HG02623 (cell line): ENCODE measurements around the gene COL28A1.
A peak's percentile ranks its signal among the peaks of the same experiment; 100 is the strongest.

Experiments used
- ATAC-seq: cut with Tn5 transposase; IDR thresholded peaks from one replicate; pipeline ENCODE4 v1.9.1; 2021; ENCODE audit warnings: moderate library complexity; ENCODE audit not compliant: unreplicated experiment

Gene COL28A1

GRCh38 chr7:7344583-7344982, 191.1 kb downstream of the COL28A1 start:
- no peak for ATAC-seq

DNA sequence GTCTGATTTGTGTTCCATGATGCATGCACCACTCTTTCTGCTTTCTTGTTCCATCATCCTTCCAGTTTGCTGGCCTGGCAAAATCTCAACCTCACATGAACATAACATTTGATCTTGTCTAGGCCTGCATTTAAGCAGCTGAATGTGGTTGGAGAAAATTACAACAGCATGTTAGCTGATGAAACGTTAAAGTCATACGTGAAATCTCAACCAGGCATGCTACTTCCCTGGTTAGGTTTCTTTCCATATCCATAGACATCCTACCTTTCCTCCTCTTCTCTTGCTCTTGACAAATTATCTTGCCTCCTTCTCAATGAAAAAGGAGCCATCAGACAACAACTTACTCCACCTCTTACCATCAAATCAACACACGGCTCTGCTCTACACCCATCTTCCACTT, 199.8 kb downstream of the COL28A1 start:
- ATAC-seq = no peak

DNA sequence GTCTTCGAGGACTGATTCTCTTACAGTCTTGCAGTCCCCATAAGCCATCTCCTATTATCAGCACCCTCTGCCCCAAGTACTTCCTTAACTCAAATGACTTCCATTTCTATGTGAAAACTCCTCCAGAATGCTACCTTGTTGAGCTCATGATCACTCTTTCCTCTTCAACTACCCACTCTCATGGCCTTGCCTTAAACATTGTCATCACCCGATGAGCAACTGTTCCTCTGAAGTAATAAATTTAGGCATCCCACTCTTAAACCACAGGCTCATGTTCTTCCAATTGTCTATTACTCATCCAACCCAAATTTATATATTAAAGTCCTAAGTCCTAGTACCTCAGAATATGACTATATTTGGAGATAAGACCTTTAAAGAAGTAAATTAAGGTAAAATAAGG, 200.5 kb downstream of the COL28A1 start:
- ATAC-seq = no peak

DNA sequence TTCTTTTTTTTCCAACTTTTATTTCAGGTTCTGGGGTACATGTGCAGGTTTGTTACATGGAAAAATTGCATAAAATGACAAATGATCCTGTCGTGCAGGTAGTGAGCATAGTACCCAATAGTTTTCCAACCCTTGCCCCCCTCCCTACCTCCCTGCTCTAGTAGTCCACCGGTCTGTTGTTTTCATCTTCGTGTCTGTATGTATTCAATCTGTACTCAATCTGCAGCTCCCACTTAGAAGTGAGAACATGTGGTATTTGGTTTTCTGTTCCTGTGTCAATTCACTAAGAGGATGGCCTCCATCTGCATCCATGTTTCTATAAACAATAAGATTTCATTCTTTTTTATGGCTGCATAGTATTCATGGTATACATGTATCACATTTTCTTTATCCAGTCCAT, 202.1 kb downstream of the COL28A1 start:
- ATAC-seq = no peak

GRCh38 chr7:7331523-7331922, 204.2 kb downstream of the COL28A1 start:
- no peak for ATAC-seq

- ATAC-seq = no peak
These were observed 204.7 kb downstream of the COL28A1 start for GRCh38 chr7:7330997-7331396.

DNA sequence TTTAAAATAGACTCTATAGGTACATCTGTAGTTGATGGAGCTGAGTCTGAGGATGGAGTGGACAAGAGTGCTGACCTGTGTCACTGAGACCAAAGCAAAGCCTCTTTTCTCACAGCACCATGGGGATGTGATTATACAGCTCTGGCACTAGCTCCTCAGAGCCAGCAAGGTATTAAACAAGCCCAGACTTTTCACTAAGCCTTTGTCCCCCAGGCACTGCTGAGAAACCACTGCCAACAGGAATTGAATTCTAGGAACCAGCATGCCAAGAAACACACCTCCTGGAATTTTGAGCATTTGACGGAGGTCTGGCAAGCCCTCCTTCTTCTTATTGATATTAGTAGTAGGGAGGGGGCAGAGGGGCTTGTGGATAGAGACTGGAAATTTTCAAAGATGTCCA, 206.3 kb downstream of the COL28A1 start:
- no peak for ATAC-seq

GRCh38 chr7:7327423-7327822, 208.2 kb downstream of the COL28A1 start:
- no peak for ATAC-seq

GRCh38 chr7:7324698-7325097, 211.0 kb downstream of the COL28A1 start:
- no peak for ATAC-seq

- ATAC-seq = no peak
These were observed 211.8 kb downstream of the COL28A1 start for GRCh38 chr7:7323921-7324320.

DNA sequence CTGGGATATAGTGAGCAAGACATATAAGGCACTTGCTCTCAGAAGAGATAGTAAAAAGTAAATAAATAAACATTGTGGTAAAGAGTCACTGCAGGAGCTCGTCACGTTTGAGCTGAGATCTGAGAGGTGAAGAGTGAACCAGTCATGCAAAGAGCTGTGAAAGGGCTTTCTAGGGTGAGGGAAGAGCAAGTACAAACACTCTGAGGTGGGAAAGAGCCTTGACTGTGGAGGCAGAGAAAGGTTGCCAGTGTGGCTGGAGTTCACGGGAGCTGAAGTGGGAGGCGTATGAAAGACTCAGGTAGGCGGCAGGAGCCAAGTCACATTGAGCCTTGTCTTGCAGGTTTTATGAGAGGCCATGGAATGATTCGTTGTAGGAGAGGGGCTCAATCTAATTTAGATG, 212.3 kb downstream of the COL28A1 start:
- ATAC-seq = peak; percentile 50

DNA sequence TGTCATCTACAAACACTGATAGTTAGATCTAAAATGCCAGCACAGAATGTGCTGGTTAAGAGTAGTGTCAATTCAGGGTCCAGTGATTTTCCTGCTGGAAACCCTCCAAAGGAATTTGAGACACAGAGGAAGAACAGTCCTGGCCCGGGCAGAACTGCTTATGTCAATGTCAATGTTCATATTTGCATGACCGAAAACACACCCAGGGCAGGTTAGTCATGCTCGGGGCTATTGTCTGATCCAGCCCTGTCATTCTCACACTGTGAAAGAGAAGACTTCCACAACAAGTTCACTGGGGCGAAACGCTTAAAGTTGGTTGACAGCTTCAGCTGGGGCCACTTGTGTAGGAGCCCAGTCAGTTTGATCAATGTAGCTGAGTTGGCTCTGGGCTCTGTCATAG, 214.0 kb downstream of the COL28A1 start:
- peak; percentile 83 for ATAC-seq

DNA sequence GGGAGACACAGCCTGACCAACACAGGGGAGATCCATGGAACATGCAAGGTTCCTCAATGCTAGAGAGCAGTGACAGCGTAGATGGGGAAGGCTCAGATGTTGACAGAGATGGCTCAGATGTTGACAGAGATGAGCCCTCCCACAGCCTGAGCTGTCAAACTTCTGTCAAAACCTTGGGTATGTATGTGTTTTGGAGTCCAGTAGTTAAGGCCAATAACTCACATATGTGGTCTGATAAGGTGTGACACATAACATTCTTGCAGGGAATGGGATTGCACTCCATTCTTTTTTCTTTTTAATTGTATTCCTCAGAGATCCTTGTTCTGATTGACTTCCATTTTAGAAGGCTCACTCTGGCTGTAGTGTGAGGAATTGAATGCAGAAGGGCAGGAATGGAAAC, 217.1 kb downstream of the COL28A1 start:
- ATAC-seq = no peak

- no peak for ATAC-seq
These were observed 217.8 kb downstream of the COL28A1 start for GRCh38 chr7:7317850-7318249.

DNA sequence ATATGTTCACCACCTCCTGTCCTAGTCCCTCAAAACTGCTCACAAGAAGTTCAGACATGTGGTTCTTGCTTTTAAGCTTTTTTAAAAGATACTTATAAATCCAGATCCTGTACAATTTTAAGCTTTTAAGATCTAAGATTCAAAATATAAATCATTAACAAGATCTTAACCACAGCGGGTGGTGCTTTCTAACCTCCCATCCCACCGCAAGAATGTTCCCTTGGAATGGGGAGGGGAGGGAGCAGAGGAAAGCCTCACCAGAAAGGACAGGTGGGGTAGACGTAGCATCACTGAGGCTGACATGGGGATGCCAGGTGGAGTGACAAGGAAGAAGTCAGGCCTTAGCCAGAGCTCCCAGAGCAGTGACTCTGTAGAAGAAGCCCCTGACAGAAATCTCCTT, 219.8 kb downstream of the COL28A1 start:
- no peak for ATAC-seq

DNA sequence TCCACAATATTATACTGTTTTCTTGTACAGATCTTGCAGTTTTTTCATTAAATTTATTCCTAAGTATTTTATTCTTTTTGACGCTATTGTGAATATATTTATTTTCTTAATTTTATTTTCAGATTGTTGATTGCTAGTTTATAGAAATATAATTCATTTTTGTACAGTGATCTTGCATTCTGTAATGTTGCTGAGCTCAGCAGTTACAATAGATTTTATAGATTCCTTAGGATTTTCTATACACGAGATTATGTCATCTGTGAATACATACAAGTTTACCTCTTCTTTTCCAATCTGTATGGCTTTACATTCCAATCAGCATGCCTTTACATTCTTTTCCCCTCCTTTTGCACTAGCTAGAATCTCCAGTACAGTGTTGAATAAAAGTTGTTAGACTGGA, 223.3 kb downstream of the COL28A1 start:
- ATAC-seq = no peak

- no peak for ATAC-seq
These were observed 224.7 kb downstream of the COL28A1 start for GRCh38 chr7:7311001-7311400.

DNA sequence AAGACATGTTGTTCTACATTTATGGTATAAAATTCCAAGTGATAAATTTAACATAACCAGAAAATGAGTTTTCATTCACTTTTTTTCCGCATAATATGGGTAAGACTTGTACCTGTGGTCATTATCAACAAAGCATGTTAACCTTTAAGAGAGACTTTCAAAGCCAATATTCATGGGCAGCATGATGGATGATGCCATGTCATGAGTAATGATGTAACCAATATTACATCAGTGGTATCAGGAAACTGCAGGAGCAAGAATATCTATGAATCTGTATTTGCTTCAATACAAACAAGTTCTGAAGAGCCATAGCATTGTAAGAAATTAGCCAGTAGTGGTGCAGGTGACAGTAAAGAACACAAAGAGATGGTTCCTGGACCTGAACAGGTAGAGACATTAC, 226.5 kb downstream of the COL28A1 start:
- ATAC-seq = no peak
